Neural cell (in vitro differentiated cells): ENCODE results near the gene SH3PXD2A.

Experiments
- CTCF ChIP-seq: fragments of 450-650 bp; IDR thresholded peaks from 2 replicates; pipeline ENCODE4 v1.5.1; 2014; ENCODE audit warnings: antibody characterized with exemption, mild to moderate bottlenecking, moderate library complexity; ENCODE audit not compliant: poor library complexity, severe bottlenecking
- EP300 ChIP-seq: fragments of 450-650 bp; conservative IDR thresholded peaks from 2 replicates; pipeline ENCODE4 v1.6.1; 2014; ENCODE audit warnings: antibody characterized with exemption, mild to moderate bottlenecking, moderate library complexity; ENCODE audit not compliant: poor library complexity, severe bottlenecking
- EZH2 ChIP-seq: fragments of 200-600, 300-800 bp; shearing (Covaris generic), sonication (generic); IDR thresholded peaks from 2 replicates; pipeline ENCODE4 v1.6.1; 2014; ENCODE audit warnings: antibody characterized with exemption, low read length, borderline replicate concordance, mild to moderate bottlenecking; ENCODE audit not compliant: insufficient read depth, poor library complexity, severe bottlenecking
- MXI1 ChIP-seq: fragments of 450-650 bp; conservative IDR thresholded peaks from 2 replicates; pipeline ENCODE4 v1.6.1; 2014; ENCODE audit warnings: antibody characterized with exemption, mild to moderate bottlenecking; ENCODE audit not compliant: poor library complexity, severe bottlenecking
- POLR2AphosphoS5 ChIP-seq: IDR thresholded peaks from 2 replicates; pipeline ENCODE4 v1.6.1; 2012
- RAD21 ChIP-seq: fragments of 450-650 bp; conservative IDR thresholded peaks from 2 replicates; pipeline ENCODE4 v1.6.1; 2014; ENCODE audit warnings: antibody characterized with exemption, mild to moderate bottlenecking, moderate library complexity
- REST ChIP-seq: IDR thresholded peaks from 2 replicates; pipeline ENCODE4 v1.6.1; 2012; ENCODE audit warnings: borderline replicate concordance
- SMC3 ChIP-seq: fragments of 450-650 bp; conservative IDR thresholded peaks from 2 replicates; pipeline ENCODE4 v1.6.1; 2014; ENCODE audit warnings: antibody characterized with exemption, mild to moderate bottlenecking, moderate library complexity; ENCODE audit not compliant: poor library complexity
- TAF1 ChIP-seq: IDR thresholded peaks from 2 replicates; pipeline ENCODE4 v1.6.1; 2012; ENCODE audit warnings: low read depth

GRCh38 chr10:103826885-103827284 is 28.5 kb downstream of the SH3PXD2A start:
- TF ChIP-seq CTCF, result no peak
- no peak for TF ChIP-seq TAF1
- no peak for TF ChIP-seq EP300
- no peak for TF ChIP-seq POLR2AphosphoS5
- TF ChIP-seq MXI1, result no peak
- TF ChIP-seq SMC3, result no peak
- TF ChIP-seq EZH2, result no peak
- TF ChIP-seq RAD21, result no peak
- TF ChIP-seq REST, result no peak
